Aorta (tissue), 5 donors: Measurements from ENCODE around the gene AKAP13. TPM values are rescaled to one million over a fixed set of nuclear protein-coding genes. Genes with fewer than 3 reads are reported as not detected.

Experiments used
- ATAC-seq: fragments of 200-7000 bp; cut with Tn5 transposase; one replicate; pipeline ENCODE4 v1.9.1; 2022; ENCODE audit warnings: moderate library complexity; ENCODE audit not compliant: low FRiP score
- DNase-seq, 2 donors: peaks; one replicate each; pipeline ENCODE4 v3.0.0-alpha.2; 2020
- H3K27ac ChIP-seq, 2 donors: one replicate each; pipeline ENCODE4 v1.5.1; 2013; ENCODE audit warnings: low read length in 2 of 2, mild to moderate bottlenecking in 2 of 2, moderate library complexity in 2 of 2, control low read depth in 1 of 2, inconsistent platforms in 1 of 2, low read depth in 1 of 2
- H3K27me3 ChIP-seq, 2 donors: one replicate each; pipeline ENCODE4 v1.6.1; 2013; ENCODE audit warnings: control low read depth in 1 of 2, low read length in 1 of 2, mild to moderate bottlenecking in 1 of 2, moderate library complexity in 1 of 2; ENCODE audit not compliant: insufficient read depth in 2 of 2, control insufficient read depth in 1 of 2
- H3K36me3 ChIP-seq, 2 donors: one replicate each; pipeline ENCODE4 v1.6.1; 2013; ENCODE audit warnings: control low read depth in 1 of 2, low read length in 1 of 2, mild to moderate bottlenecking in 1 of 2; ENCODE audit not compliant: insufficient read depth in 2 of 2, control insufficient read depth in 1 of 2
- H3K4me1 ChIP-seq, 2 donors: one replicate each; pipeline ENCODE4 v1.6.1; 2013; ENCODE audit warnings: low read length in 2 of 2, control low read depth in 1 of 2, mild to moderate bottlenecking in 1 of 2, moderate library complexity in 1 of 2; ENCODE audit not compliant: insufficient read depth in 2 of 2, control insufficient read depth in 1 of 2
- H3K4me3 ChIP-seq, 2 donors: one replicate each; pipeline ENCODE4 v1.5.1; 2013; ENCODE audit warnings: low read length in 2 of 2, control low read depth in 1 of 2, mild to moderate bottlenecking in 1 of 2
- H3K9me3 ChIP-seq: one replicate; pipeline ENCODE4 v1.6.1; 2013; ENCODE audit warnings: mild to moderate bottlenecking, low read length; ENCODE audit not compliant: control insufficient read depth
- WGBS, 2 donors: extraction: QIAGEN DNeasy Blood & Tissue Kit; methylation state at CpG; one replicate each; pipeline ENCODE4 v1.1.7; 2013; 5-methylcytosine and 5-hydroxymethylcytosine counted together
- intact Hi-C, 2 donors: fragments of 100-400 bp; cut with DNase I; formaldehyde crosslinking; loops; one replicate each; pipeline versions ENCODE4 v1.14.2 to v1.15.0; 2022
- polyA plus RNA-seq, 2 donors: library from polyadenylated mRNA; stranded (reverse); fragments of 200-250 nt; gene quantifications; one replicate each; pipeline ENCODE4 v1.2.3, GENCODE V29; 2013
- total RNA-seq, 2 donors: library from RNA; stranded (reverse); fragmentation: NEBNext Ultra II Directional; extraction: Animal tissue kit (Norgen Biotek cat#: 25700); gene quantifications; one replicate each; pipeline ENCODE4 v1.2.1, GENCODE V29; 2021
- donor health status: healthy with polysubstance abuse.
- donor health status: Bipolar disorder and iron deficiency.
- donor health status: DM: no; HTN: no; CAD: no.
- donor health status: DM: no; HTN: no; CAD: no.
- donor health status: DM: yes; HTN: yes; CAD: no.

AKAP13 gene
- total and polyA plus RNA-seq, 4 donors = 29.6 to 267 (median 138) TPM

DNA sequence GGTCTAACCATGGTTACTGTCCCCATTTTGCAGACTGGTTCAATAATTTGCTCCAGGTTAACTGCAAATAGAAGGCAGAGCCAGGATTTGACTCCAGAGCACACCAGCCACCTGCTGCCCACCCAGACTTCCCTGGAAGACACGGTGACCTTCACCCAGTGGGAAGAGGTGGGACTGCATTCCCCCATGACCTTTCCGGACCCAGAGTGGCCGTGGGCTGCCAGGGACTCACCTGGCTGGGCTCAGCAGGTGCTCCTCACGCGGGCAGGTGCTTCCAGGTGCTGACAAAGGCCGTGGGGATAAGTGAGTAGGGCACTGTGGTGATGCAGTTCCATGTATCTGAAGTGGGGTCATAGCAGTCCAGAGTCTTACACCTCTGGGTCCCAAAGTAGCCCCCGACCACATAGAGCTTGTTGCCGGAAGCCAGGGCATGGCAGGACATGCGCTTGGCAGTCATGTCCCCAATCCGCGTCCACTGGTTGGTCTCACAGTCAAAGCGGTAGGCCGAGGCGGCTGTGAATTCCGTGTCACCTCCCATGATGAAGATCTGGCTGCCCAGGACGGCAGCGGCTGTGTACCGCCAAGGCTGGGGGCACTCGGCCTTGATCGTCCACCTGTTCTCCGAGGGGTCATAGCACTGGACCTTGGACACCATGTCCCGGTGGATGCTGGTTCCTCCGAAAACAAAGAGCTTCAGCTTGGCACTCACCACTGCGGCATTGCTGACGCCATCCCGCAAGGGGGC, 387.6 kb downstream of the AKAP13 start:
- no peak overlapping the region for H3K27ac ChIP-seq
- ATAC-seq (no peak), DNase-seq (no peak)
- 95 to 98% methylated on average over 26 of the region's 26 CpGs for WGBS, 2 donors
- intact Hi-C loops = no loop called here
- no peaks in the 10 kb centered on the region for H3K36me3 ChIP-seq
- H3K9me3 ChIP-seq = no peaks in the 10 kb centered on the region
- no peak overlapping the region for H3K4me3 ChIP-seq
- no peaks in the 10 kb centered on the region for H3K27me3 ChIP-seq
- H3K4me1 ChIP-seq = peaks cover 0 to 2% of the 10 kb centered on the region in 2 donors

DNA sequence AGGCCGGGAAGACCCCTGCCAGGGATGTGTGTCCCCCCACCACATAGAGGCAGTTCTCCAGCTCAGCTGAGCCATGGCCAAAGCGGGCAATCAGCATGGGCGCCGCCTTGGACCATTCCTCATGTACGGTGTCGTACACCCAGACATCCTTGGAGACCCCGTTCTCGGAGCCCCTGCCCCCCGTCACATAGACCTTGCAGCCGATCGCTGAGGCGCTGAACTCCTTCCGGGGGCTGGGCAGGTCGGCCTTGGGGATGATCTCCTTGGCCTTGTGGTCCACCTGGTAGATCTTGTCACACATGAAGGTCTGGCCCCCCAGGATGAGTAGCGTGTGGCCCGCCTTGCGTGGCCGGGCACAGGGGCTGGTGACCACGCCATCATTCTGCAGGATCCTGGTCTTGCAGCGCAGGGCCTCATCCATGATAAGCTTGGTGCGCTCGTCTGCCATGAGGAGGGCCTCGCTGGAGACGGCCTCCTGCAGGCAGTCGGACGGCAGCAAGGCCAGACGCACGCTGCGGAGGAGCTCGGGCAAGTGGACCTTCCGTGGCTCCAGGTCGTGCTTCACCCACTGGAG, 388.3 kb downstream of the AKAP13 start:
- peaks cover 0 to 2% of the 10 kb centered on the region in 2 donors for H3K4me1 ChIP-seq
- H3K9me3 ChIP-seq = no peaks in the 10 kb centered on the region
- no peaks in the 10 kb centered on the region for H3K36me3 ChIP-seq
- H3K27me3 ChIP-seq = no peaks in the 10 kb centered on the region
- no peak overlapping the region for H3K4me3 ChIP-seq
- WGBS, 2 donors = 96% methylated on average over 32 of the region's 32 CpGs
- no peak for DNase-seq
- H3K27ac ChIP-seq = no peak overlapping the region
- intact Hi-C loops = no loop called here
- no peak for ATAC-seq

DNA sequence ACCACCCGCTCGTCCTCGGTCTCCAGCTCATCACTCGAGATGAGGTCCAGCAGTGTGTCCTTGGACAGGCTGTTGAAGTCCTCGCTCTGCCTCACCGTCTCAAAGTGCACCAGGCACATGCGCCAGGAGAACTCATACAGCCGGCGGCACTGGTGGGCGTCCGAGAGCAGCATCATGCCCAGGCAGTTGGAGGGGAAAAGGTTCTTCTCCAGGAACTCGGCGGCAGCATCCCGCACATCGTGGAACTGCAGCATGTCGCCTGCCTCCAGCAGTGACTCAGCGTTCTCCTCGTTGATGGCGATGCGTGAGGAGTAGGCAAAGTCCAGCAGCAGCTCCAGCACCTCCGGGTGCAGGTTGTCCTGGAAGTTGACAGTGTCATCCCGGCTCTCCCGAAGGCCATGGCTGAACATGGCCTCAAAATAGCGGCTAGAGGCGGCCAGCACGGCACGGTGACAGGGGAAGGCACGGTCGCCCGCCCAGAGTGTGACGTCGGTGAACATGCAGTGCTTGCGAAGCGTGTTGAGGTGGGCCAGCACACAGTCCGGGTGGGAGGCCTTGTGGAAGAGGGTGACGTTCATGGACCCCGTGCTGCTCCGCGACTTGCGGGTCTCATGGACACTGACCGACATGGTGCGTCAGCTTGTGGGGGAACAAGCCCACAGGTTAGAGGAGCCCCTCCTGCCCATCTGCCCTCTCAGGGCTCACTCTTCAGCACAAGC, 388.9 kb downstream of the AKAP13 start:
- Histone ChIP-seq H3K9me3 (no peaks in the 10 kb centered on the region), H3K4me3 (no peak overlapping the region), H3K27ac (no peak overlapping the region), H3K27me3 (no peaks in the 10 kb centered on the region), H3K4me1 (peaks cover 0 to 2% of the 10 kb centered on the region in 2 donors), H3K36me3 (no peaks in the 10 kb centered on the region)
- 98 to 99% methylated on average over 42 of the region's 42 CpGs for WGBS, 2 donors
- intact Hi-C loops = no loop called here
- DNase-seq (no peak), ATAC-seq (no peak)

DNA sequence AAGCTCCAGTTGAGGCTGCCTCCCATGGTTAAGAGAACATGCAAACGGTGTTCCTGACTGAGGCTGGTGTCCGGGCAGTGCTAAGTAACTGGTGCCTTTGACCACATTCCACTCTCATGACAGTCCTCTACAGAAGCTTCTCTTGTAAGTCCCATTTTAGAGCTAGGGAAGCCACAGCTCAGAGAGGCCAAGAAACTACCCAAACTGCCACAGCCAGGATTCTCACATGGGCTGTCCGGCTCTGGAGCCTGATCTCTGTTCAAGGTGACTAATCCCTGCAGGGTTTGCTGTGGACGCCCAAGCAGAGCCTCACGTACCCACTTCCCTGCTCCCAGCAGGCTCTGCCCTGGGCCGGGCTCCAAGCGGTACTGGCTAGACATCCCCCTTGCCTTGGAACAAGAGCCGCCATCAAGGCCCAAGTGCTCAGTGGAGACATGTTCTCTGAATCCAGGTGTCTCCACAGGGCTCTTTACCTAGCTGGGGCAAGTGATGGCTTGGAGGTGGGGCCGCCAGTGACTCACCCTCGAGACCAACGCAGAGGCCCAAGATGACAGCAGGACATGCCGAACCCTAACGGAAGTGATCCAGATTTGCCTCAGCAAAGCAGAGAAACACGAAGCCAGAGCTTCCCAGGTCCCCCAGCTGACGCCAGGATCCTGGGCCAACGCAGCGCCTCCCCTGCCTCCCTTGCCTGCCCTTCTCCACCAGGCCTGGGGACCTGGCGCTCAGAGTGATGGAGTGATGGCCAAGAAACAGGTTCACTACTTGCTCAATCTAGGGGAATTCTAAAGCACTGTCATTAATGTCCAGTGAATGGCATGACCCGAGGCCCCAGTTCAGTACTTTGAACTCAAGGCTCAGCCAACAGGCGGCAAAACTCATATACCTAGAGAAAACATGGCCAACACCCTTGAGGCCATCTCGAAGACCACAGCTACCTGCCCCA, 390.0 kb downstream of the AKAP13 start:
- Histone ChIP-seq H3K4me1 (no peaks in the 10 kb centered on the region), H3K36me3 (no peaks in the 10 kb centered on the region), H3K4me3 (no peak overlapping the region), H3K27me3 (no peaks in the 10 kb centered on the region), H3K9me3 (no peaks in the 10 kb centered on the region), H3K27ac (no peak overlapping the region)
- intact Hi-C loops = no loop called here
- 91 to 96% methylated on average over 21 of the region's 21 CpGs for WGBS, 2 donors
- ATAC-seq = no peak
- DNase-seq = no peak

DNA sequence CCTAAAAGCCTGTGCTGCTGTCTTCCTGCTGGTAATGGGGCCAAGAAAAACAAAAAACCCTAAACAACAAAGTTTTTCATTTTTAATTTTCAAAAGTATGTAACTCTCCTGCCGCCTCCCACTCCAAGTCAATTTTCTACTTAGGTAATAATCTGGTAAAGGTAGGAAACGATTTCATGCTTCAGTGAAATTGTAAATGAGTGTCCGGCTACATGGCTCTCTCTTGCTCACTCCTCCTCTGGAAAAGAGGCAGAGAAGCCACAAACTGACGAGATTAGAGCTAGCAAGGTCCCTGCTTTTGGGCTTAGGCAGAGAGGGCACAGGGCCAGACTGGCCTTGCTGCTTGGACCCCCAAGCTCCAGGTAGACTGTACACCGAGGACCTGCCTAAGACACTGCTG, 390.9 kb downstream of the AKAP13 start:
- peak overlapping the region in 1 of 2 donors; percentile 58 for H3K27ac ChIP-seq
- intact Hi-C loops = no loop called here
- H3K9me3 ChIP-seq = no peaks in the 10 kb centered on the region
- 63 to 65% methylated on average over 5 of the region's 5 CpGs for WGBS, 2 donors
- ATAC-seq (no peak), DNase-seq (no peak)
- no peak overlapping the region for H3K4me3 ChIP-seq
- H3K36me3 ChIP-seq = no peaks in the 10 kb centered on the region
- no peaks in the 10 kb centered on the region for H3K4me1 ChIP-seq
- H3K27me3 ChIP-seq = no peaks in the 10 kb centered on the region

DNA sequence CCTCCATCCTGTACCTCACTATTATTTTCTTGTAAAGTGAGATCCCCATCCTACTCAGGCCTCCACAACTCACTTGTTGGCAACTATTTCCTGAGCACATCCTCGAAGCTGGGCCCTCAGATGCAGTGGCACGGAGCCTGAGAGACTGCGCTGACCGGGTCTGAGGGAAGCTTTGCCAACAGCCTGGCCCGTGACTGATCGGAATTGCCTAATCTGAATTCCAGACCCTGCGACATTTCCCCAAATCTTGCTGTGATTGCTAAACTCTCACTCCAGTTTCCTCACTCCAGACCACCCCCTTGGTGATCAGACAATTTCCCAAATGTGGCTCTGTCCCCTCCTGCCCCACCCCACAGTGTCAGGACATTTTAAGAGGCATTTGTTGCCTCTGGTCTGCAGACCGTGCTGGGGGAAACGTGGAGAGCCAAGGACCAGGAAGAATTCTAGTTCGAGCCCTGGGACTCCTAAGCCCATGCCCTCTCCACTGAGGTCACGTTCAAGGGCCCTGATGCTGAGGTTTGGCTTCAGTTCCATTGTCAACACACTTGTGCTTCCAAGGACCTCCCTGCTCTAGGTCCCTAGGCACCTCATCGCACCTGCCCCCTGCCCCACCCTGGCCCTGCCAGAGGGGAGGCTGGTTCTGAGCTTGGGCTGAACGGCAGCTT, 391.5 kb downstream of the AKAP13 start:
- Histone ChIP-seq H3K4me1 (no peaks in the 10 kb centered on the region), H3K4me3 (no peak overlapping the region), H3K27me3 (no peaks in the 10 kb centered on the region), H3K9me3 (no peaks in the 10 kb centered on the region), H3K27ac (peak overlapping the region in 1 of 2 donors; percentile 58), H3K36me3 (no peaks in the 10 kb centered on the region)
- DNase-seq = peak; percentile 86 to 91
- peak; percentile 85 for ATAC-seq
- 24 to 26% methylated on average over 13 of the region's 13 CpGs for WGBS, 2 donors
- intact Hi-C loops = loop anchor here in 1 of 2 donors (1.0 kb wide), 1 partner anchor 13 kb away; no protein-coding TSS in a partner anchor

DNA sequence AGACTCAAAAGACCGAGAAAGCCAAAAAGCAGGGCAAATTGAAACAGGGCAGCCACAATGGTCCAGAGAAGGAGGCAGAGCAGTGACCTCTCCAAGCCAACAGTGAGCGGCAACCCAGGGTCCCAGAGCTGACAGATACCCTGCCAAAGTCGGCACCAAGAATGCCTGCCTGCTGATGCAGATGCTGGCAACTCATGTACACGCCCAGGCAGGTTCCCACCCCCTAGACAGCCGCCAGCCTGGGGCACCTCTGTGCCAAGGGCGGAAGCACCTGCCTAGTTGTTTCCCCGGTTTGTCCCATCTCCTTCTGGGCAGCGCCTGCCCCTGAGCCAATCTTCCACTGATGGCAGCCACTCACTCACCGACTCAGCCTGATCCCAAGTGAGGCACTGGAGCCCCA, 392.3 kb downstream of the AKAP13 start:
- Histone ChIP-seq H3K27me3 (no peaks in the 10 kb centered on the region), H3K4me1 (no peaks in the 10 kb centered on the region), H3K36me3 (no peaks in the 10 kb centered on the region), H3K27ac (no peak overlapping the region), H3K9me3 (no peaks in the 10 kb centered on the region), H3K4me3 (no peak overlapping the region)
- intact Hi-C loops = loop anchor here in 1 of 2 donors (1.0 kb wide), 1 partner anchor 13 kb away; no protein-coding TSS in a partner anchor
- 46 to 52% methylated on average over 9 of the region's 9 CpGs for WGBS, 2 donors
- ATAC-seq (peak; percentile 6), DNase-seq (no peak)

DNA sequence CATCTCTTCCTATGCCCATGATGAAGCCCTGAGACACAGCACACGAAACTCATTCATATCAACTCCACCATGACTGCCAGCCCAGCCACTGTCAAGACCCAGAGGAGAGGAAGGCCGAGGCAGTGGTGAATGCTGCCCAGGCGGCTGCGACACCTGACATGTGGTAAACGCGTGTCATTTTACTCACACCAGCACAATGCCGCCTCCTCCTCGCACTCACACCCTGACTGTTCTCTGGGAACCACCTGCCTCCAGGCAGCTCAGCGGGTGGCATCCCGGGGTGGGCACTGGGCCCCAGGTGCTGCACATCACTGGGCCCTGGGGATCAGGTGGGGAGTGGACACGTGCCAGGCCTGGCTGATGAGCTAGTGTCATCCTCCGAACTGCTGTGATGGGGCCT, 392.8 kb downstream of the AKAP13 start:
- H3K27me3 ChIP-seq = no peaks in the 10 kb centered on the region
- ATAC-seq = no peak
- H3K4me3 ChIP-seq = no peak overlapping the region
- WGBS, 2 donors = 94 to 96% methylated on average over 12 of the region's 12 CpGs
- H3K27ac ChIP-seq = no peak overlapping the region
- H3K4me1 ChIP-seq = no peaks in the 10 kb centered on the region
- DNase-seq = no peak
- intact Hi-C loops = no loop called here
- no peaks in the 10 kb centered on the region for H3K36me3 ChIP-seq
- no peaks in the 10 kb centered on the region for H3K9me3 ChIP-seq
